ENCODE measurements around the gene RAP2B.

Gene RAP2B

GRCh38 chr3:153159771-153160397 is 2.1 kb upstream of the RAP2B start:
- FAIRE-seq (no peak), DNase-seq (ENCODE audit: low spot score) (no peak)

- DNase-seq (ENCODE audit: low spot score) = peak; percentile 85
- FAIRE-seq = peak; percentile 17
Measured at GRCh38 chr3:153160451-153161137, 1.4 kb upstream of the RAP2B start.

GRCh38 chr3:153161138-153161713 is 800 bp upstream of the RAP2B start:
- peak; percentile 96 for FAIRE-seq
- peak; percentile 99 for DNase-seq (ENCODE audit: low spot score)

GRCh38 chr3:153162513-153163392 is 727 bp downstream of the RAP2B start:
- no peak for FAIRE-seq
- no peak for DNase-seq (ENCODE audit: low spot score)

GRCh38 chr3:153163393-153163724 is 1.3 kb downstream of the RAP2B start:
- FAIRE-seq = no peak
- no peak for DNase-seq (ENCODE audit: low spot score)

- no peak for DNase-seq (ENCODE audit: low spot score)
Measured at GRCh38 chr3:153163756-153164550, 1.9 kb downstream of the RAP2B start.

GRCh38 chr3:153165261-153165681 is 3.2 kb downstream of the RAP2B start:
- DNase-seq (ENCODE audit: low spot score) = no peak
- FAIRE-seq = no peak

More at GRCh38 chr3:153163756-153164550, 1.9 kb downstream of the RAP2B start:
- FAIRE-seq = no peak

- FAIRE-seq = no peak
- no peak for DNase-seq (ENCODE audit: low spot score)
Measured at GRCh38 chr3:153166206-153166605, 4.2 kb downstream of the RAP2B start.

GRCh38 chr3:153166796-153167195 is 4.8 kb downstream of the RAP2B start:
- FAIRE-seq = no peak

GRCh38 chr3:153169793-153170383 is 7.9 kb downstream of the RAP2B start:
- no peak for FAIRE-seq
- DNase-seq (ENCODE audit: low spot score) = no peak

More at GRCh38 chr3:153166796-153167195, 4.8 kb downstream of the RAP2B start:
- DNase-seq (ENCODE audit: low spot score) = no peak

- DNase-seq (ENCODE audit: low spot score) = no peak
- FAIRE-seq = peak; percentile 8
Measured at GRCh38 chr3:153171256-153171655, 9.2 kb downstream of the RAP2B start.

GRCh38 chr3:153171918-153172317 is 9.9 kb downstream of the RAP2B start:
- FAIRE-seq = no peak
- no peak for DNase-seq (ENCODE audit: low spot score)

- FAIRE-seq = no peak
Measured at GRCh38 chr3:153172796-153173757, 11.1 kb downstream of the RAP2B start.

GRCh38 chr3:153173758-153174516 is 11.9 kb downstream of the RAP2B start:
- FAIRE-seq = peak; percentile 14
- DNase-seq (ENCODE audit: low spot score) = peak; percentile 67

More at GRCh38 chr3:153172796-153173757, 11.1 kb downstream of the RAP2B start:
- DNase-seq (ENCODE audit: low spot score) = no peak

GRCh38 chr3:153176197-153176596 is 14.2 kb downstream of the RAP2B start:
- FAIRE-seq (no peak), DNase-seq (ENCODE audit: low spot score) (no peak)

GRCh38 chr3:153180860-153181372 is 18.9 kb downstream of the RAP2B start:
- DNase-seq (ENCODE audit: low spot score) = no peak
- no peak for FAIRE-seq

- no peak for DNase-seq (ENCODE audit: low spot score)
- no peak for FAIRE-seq
Measured at GRCh38 chr3:153182501-153183293, 20.7 kb downstream of the RAP2B start.

- DNase-seq (ENCODE audit: low spot score) = no peak
- FAIRE-seq = no peak
Measured at GRCh38 chr3:153190923-153191322, 28.9 kb downstream of the RAP2B start.
